ENCODE results near the gene CASP10. TPM values are rescaled to one million over a fixed set of nuclear protein-coding genes. Genes with fewer than 3 reads are reported as not detected.

Gene CASP10
- total RNA-seq, 1 donor from 2014 or later: 26.7 TPM

DNA sequence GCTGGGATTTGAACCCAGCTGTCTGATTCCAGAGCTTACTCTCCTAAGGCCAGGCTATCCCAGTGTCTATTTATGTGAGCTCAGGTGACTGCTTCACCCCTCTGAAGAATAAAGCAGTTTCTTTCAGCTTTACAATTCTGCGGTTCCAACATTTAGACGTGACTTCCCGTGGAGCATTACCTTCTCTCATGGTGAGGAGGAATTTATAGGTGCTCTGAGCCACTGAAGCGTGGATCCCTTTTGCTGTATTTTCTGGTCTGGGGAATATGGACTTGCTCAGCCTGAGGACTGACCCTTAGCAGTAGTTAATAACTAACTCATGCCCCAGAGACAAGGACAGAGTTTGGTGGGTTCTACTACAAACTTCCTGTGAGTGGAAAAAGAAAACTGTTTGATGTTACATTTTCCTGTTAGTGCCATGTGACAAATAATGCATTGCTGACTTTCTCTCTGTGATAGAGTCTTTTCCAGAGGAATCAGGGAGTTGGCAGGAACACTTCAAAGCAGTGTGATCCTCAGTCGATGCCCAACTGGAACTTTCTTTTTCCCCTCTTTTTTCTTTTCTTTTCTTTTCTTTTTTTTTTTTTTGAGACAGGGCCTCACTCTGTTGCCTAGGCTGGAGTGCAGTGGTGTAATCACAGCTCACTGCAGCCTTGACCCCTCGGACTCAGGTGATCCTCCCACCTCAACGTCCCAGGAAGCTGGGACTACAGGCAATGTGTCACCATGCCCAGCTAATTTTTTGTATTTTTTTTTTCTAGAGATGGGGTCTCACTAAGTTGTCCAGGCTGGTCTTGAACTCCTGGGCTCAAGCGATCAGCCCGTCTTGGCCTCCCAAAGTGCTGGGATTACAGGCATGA is 21.9 kb downstream of the CASP10 start:
- Histone ChIP-seq H3K4me1 (no peaks in the 10 kb centered on the region), H3K27me3 (ENCODE audit: low read depth) (no peaks in the 10 kb centered on the region), H3K27ac (no peak overlapping the region), H3K36me3 (peaks cover 76% of the 10 kb centered on the region), H3K4me3 (no peak overlapping the region), H3K9me3 (no peaks in the 10 kb centered on the region)
- DNase-seq (no peak), ATAC-seq (no peak)
- intact Hi-C loops (cut with DNase I): no loop called here
- TF ChIP-seq, protein P1, sequence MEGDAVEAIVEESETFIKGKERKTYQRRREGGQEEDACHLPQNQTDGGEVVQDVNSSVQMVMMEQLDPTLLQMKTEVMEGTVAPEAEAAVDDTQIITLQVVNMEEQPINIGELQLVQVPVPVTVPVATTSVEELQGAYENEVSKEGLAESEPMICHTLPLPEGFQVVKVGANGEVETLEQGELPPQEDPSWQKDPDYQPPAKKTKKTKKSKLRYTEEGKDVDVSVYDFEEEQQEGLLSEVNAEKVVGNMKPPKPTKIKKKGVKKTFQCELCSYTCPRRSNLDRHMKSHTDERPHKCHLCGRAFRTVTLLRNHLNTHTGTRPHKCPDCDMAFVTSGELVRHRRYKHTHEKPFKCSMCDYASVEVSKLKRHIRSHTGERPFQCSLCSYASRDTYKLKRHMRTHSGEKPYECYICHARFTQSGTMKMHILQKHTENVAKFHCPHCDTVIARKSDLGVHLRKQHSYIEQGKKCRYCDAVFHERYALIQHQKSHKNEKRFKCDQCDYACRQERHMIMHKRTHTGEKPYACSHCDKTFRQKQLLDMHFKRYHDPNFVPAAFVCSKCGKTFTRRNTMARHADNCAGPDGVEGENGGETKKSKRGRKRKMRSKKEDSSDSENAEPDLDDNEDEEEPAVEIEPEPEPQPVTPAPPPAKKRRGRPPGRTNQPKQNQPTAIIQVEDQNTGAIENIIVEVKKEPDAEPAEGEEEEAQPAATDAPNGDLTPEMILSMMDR (IDR thresholded peaks at IDR 0.05): no peak

DNA sequence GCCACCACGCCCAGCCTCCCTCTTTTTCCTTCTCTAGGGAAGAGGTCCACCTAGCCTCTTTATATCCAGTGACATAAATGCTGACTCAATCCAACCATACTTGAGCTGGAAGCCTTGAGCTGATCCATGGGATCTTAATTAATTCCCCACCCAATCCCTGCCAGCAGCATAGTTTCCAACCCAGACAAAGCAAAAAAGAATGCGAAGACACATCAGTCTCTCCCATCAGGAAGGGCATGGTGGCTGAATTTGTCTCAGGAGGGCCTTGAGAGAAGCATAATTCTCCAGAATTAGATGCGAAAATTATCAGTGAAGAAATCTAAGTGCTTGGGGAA is 22.5 kb downstream of the CASP10 start:
- Histone ChIP-seq H3K4me1 (peaks cover 5% of the 10 kb centered on the region), H3K36me3 (peaks cover 76% of the 10 kb centered on the region), H3K27ac (no peak overlapping the region), H3K27me3 (ENCODE audit: low read depth) (no peaks in the 10 kb centered on the region), H3K9me3 (no peaks in the 10 kb centered on the region), H3K4me3 (no peak overlapping the region)
- TF ChIP-seq, protein P1 (IDR thresholded peaks at IDR 0.05): no peak
- ATAC-seq (no peak), DNase-seq (no peak)
- intact Hi-C loops (cut with DNase I): no loop called here

DNA sequence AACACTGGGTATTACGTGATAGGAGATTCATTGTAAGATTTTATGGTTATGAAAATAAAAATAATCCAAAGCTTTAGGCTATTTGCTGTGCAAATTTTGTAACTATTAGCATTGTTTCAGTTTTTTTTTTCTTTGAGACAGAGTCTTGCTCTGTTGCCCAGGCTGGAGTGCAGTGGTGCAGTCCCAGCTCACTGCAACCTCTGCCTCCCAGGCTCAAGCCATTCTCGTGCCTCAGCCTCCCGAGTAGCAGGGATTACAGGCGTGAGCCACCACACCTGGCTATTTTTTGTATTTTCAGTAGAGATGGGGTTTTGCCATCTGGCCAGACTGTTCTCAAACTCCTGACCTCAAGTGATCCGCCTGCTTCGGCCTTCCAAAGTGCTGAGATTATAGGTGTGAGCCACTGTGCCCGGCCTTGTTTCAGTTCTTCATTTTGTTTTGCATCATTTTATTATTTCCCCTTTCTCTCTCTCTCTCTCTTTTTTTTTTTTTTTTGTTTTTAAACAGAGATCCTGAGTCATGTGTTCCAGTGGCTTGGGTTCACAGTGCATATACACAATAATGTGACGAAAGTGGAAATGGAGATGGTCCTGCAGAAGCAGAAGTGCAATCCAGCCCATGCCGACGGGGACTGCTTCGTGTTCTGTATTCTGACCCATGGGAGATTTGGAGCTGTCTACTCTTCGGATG is 25.8 kb downstream of the CASP10 start:
- Histone ChIP-seq H3K4me3 (no peak overlapping the region), H3K27ac (no peak overlapping the region), H3K4me1 (peaks cover 7% of the 10 kb centered on the region), H3K36me3 (peaks cover 53% of the 10 kb centered on the region), H3K9me3 (no peaks in the 10 kb centered on the region), H3K27me3 (ENCODE audit: low read depth) (no peaks in the 10 kb centered on the region)
- DNase-seq: peak; percentile 75
- intact Hi-C loops (cut with DNase I): no loop called here
- TF ChIP-seq, protein P1 (IDR thresholded peaks at IDR 0.05): no peak
- peak; percentile 81 to 92 for ATAC-seq

DNA sequence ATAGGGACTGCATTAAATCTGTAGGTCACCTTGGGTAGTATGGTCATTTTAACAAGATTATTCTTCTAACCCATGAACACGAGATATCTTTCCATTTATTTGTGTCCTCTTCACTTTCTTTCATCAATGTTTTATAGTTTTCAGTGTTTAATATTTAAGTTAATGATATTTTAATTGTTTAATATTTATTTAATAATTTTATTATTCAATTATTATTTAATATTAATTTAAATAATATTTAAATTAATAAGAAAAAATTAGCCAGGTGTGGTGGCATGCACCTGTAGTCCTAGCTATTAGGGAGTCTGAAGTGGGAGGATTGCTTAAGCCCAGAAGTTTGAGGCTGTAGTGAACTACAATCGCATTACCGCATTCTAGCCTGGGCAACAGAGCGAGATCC is 33.0 kb downstream of the CASP10 start:
- no peak for ATAC-seq
- no peaks in the 10 kb centered on the region for H3K9me3 ChIP-seq
- DNase-seq: no peak
- H3K27ac ChIP-seq: no peak overlapping the region
- H3K4me1 ChIP-seq: peaks cover 18% of the 10 kb centered on the region
- TF ChIP-seq, protein P1 (IDR thresholded peaks at IDR 0.05): no peak
- intact Hi-C loops (cut with DNase I): no loop called here
- H3K36me3 ChIP-seq: peaks cover 43% of the 10 kb centered on the region
- H3K4me3 ChIP-seq: no peak overlapping the region
- H3K27me3 ChIP-seq (ENCODE audit: low read depth): no peaks in the 10 kb centered on the region

DNA sequence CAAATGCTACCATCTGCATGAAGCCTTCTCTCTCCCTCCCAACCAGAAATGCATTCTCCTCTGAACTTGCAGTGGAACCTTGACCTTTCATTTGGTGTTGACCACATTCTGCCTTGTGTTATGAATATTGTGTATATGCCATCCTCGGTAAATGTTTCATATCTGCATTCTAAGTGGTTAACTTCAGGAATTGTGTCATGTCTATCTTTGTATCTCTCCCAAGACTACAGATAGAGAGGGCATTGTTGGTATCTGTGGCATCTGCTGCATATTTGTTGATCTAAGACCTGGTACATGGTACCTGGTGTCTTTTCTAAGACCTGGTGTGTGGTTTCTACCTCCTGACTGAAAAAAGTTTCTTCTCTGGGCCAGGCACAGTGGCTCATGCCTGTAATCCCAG is 34.0 kb downstream of the CASP10 start:
- H3K27ac ChIP-seq: no peak overlapping the region
- no peak for ATAC-seq
- H3K4me3 ChIP-seq: no peak overlapping the region
- no peak for DNase-seq
- H3K27me3 ChIP-seq (ENCODE audit: low read depth): no peaks in the 10 kb centered on the region
- TF ChIP-seq, protein P1 (IDR thresholded peaks at IDR 0.05): no peak
- H3K9me3 ChIP-seq: no peaks in the 10 kb centered on the region
- intact Hi-C loops (cut with DNase I): no loop called here
- H3K4me1 ChIP-seq: peaks cover 21% of the 10 kb centered on the region
- H3K36me3 ChIP-seq: peaks cover 43% of the 10 kb centered on the region
